ENCODE results near the gene SSBP3.

- TF ChIP-seq CTCF (IDR thresholded peaks at IDR 0.05; ENCODE audit: borderline replicate concordance, extremely low read depth, low read length, poor library complexity, severe bottlenecking) (no peak), EZH2 (IDR thresholded peaks at IDR 0.05; ENCODE audit: borderline replicate concordance, low read depth, low read length, severe bottlenecking) (no peak)
Observed at GRCh38 chr1:54352755-54353154, 53.4 kb downstream of the SSBP3 start.

All from DND-41 (cell line).